ENCODE measurements around the gene RRP1B. TPM values are rescaled to one million over a fixed set of nuclear protein-coding genes. Genes with fewer than 3 reads are reported as not detected.

Gene RRP1B
- total and polyA plus RNA-seq, 12 donors: 5.0 to 11.3 (median 8.4) TPM

GRCh38 chr21:43702785-43703034, 43.4 kb downstream of the RRP1B start:
- Histone ChIP-seq H3K4me3 (peak overlapping the region in 6 of 10 donors; percentile 3 to 35 (median 21)), H3K36me3 (no peaks in the 10 kb centered on the region), H3K9me3 (no peaks in the 10 kb centered on the region), H3K4me1 (peaks cover 2 to 19% (median 13%) of the 10 kb centered on the region in 9 donors), H3K27me3 (no peaks in the 10 kb centered on the region), H3K27ac (peak overlapping the region; percentile 45 to 84 (median 69))
- intact Hi-C loops (cut with DNase I): no loop called here
- WGBS, 2 donors: 36 to 43% methylated on average over 10 to 12 of the region's 12 CpGs
- DNase-seq: no peak
- peak in 7 of 8 donors; percentile 19 to 67 (median 39) for ATAC-seq
- TF ChIP-seq CTCF (IDR thresholded peaks at IDR 0.05): no peak

- intact Hi-C loops (cut with DNase I): no loop called here
- Histone ChIP-seq H3K9me3 (no peaks in the 10 kb centered on the region), H3K27me3 (no peaks in the 10 kb centered on the region), H3K36me3 (no peaks in the 10 kb centered on the region), H3K27ac (peak overlapping the region; percentile 45 to 84 (median 69)), H3K4me3 (peak overlapping the region in 6 of 10 donors; percentile 3 to 35 (median 21)), H3K4me1 (peaks cover 2 to 19% (median 13%) of the 10 kb centered on the region in 9 donors)
- WGBS, 2 donors: 29 to 33% methylated on average over 29 of the region's 29 CpGs
- peak; percentile 53 to 70 for DNase-seq
- peak; percentile 57 to 88 (median 75) for ATAC-seq
- no peak for TF ChIP-seq CTCF (IDR thresholded peaks at IDR 0.05)
Measured at GRCh38 chr21:43703035-43703880, 43.9 kb downstream of the RRP1B start.

- peaks cover under 1 to 27% (median 10%) of the 10 kb centered on the region in 9 donors for H3K4me1 ChIP-seq
- ATAC-seq (no peak), DNase-seq (no peak)
- no peaks in the 10 kb centered on the region for H3K36me3 ChIP-seq
- no peak overlapping the region for H3K27ac ChIP-seq
- WGBS, 2 donors: 86 to 96% methylated on average over 9 of the region's 9 CpGs
- TF ChIP-seq CTCF (IDR thresholded peaks at IDR 0.05): no peak
- H3K27me3 ChIP-seq: no peaks in the 10 kb centered on the region
- intact Hi-C loops (cut with DNase I): no loop called here
- H3K9me3 ChIP-seq: peaks cover 0 to 4% (median 0%) of the 10 kb centered on the region in 11 donors
- no peak overlapping the region for H3K4me3 ChIP-seq
Measured at GRCh38 chr21:43707462-43707861, 48.1 kb downstream of the RRP1B start.

GRCh38 chr21:43708745-43709381, 49.5 kb downstream of the RRP1B start:
- peaks cover 0 to 4% (median 0%) of the 10 kb centered on the region in 11 donors for H3K9me3 ChIP-seq
- DNase-seq (no peak), ATAC-seq (no peak)
- H3K27me3 ChIP-seq: no peaks in the 10 kb centered on the region
- peaks cover 0 to 16% (median 0%) of the 10 kb centered on the region in 9 donors for H3K4me1 ChIP-seq
- 94% methylated on average over 13 of the region's 13 CpGs for WGBS, 2 donors
- no peaks in the 10 kb centered on the region for H3K36me3 ChIP-seq
- no peak overlapping the region for H3K4me3 ChIP-seq
- TF ChIP-seq CTCF (IDR thresholded peaks at IDR 0.05): no peak
- intact Hi-C loops (cut with DNase I): no loop called here
- no peak overlapping the region for H3K27ac ChIP-seq
